ENCODE results near the gene SNTB2.
A peak's percentile ranks its signal among the peaks of the same experiment; 100 is the strongest.

The SNTB2 gene

GRCh38 chr16:69182730-69183416 lies 4.1 kb upstream of the SNTB2 start:
- DNase-seq, result peak; percentile 26

GRCh38 chr16:69187446-69188235 lies 677 bp downstream of the SNTB2 start:
- DNase-seq, result no peak

- DNase-seq, result no peak
These were observed 1.2 kb downstream of the SNTB2 start for GRCh38 chr16:69188236-69188549.

- no peak for DNase-seq
These were observed 1.8 kb downstream of the SNTB2 start for GRCh38 chr16:69188716-69189115.

GRCh38 chr16:69190046-69190588 lies 3.2 kb downstream of the SNTB2 start:
- no peak for DNase-seq

GRCh38 chr16:69190598-69190997 lies 3.6 kb downstream of the SNTB2 start:
- no peak for DNase-seq

GRCh38 chr16:69191136-69191535 lies 4.2 kb downstream of the SNTB2 start:
- DNase-seq, result no peak

- no peak for DNase-seq
These were observed 6.9 kb downstream of the SNTB2 start for GRCh38 chr16:69193855-69194254.

- DNase-seq, result no peak
These were observed 7.5 kb downstream of the SNTB2 start for GRCh38 chr16:69194488-69194887.

- DNase-seq, result peak; percentile 83
These were observed 8.5 kb downstream of the SNTB2 start for GRCh38 chr16:69195369-69196029.

GRCh38 chr16:69197573-69197972 lies 10.6 kb downstream of the SNTB2 start:
- DNase-seq, result no peak

- DNase-seq, result no peak
These were observed 12.4 kb downstream of the SNTB2 start for GRCh38 chr16:69199382-69199781.

- DNase-seq, result no peak
These were observed 14.3 kb downstream of the SNTB2 start for GRCh38 chr16:69201291-69201690.

GRCh38 chr16:69201787-69202186 lies 14.8 kb downstream of the SNTB2 start:
- no peak for DNase-seq

GRCh38 chr16:69204172-69204571 lies 17.2 kb downstream of the SNTB2 start:
- DNase-seq, result no peak

- DNase-seq, result no peak
These were observed 22.8 kb downstream of the SNTB2 start for GRCh38 chr16:69209735-69210134.

GRCh38 chr16:69217433-69217832 lies 30.5 kb downstream of the SNTB2 start:
- no peak for DNase-seq

- no peak for DNase-seq
These were observed 32.3 kb downstream of the SNTB2 start for GRCh38 chr16:69219279-69219678.

- no peak for DNase-seq
These were observed 36.9 kb downstream of the SNTB2 start for GRCh38 chr16:69223882-69224281.

- DNase-seq, result no peak
These were observed 38.2 kb downstream of the SNTB2 start for GRCh38 chr16:69225121-69225520.

- no peak for DNase-seq
These were observed 46.2 kb downstream of the SNTB2 start for GRCh38 chr16:69233124-69233523.

GRCh38 chr16:69234460-69234859 lies 47.5 kb downstream of the SNTB2 start:
- DNase-seq, result no peak

GRCh38 chr16:69236319-69236718 lies 49.4 kb downstream of the SNTB2 start:
- DNase-seq, result no peak

GRCh38 chr16:69237296-69237695 lies 50.3 kb downstream of the SNTB2 start:
- no peak for DNase-seq
